ENCODE results near the gene RNASE3. TPM values are rescaled to one million over a fixed set of nuclear protein-coding genes. Genes with fewer than 3 reads are reported as not detected.
A peak's percentile ranks its signal among the peaks of the same experiment; 100 is the strongest.
"Not testable (repeated sequence)": the region's sequence is repeated elsewhere in the genome, so short reads cannot be mapped to it uniquely, and the experiment has no call there.

RNASE3 gene
- total RNA-seq (ENCODE audit: insufficient read depth, low replicate concordance), result 0.96 TPM

DNA sequence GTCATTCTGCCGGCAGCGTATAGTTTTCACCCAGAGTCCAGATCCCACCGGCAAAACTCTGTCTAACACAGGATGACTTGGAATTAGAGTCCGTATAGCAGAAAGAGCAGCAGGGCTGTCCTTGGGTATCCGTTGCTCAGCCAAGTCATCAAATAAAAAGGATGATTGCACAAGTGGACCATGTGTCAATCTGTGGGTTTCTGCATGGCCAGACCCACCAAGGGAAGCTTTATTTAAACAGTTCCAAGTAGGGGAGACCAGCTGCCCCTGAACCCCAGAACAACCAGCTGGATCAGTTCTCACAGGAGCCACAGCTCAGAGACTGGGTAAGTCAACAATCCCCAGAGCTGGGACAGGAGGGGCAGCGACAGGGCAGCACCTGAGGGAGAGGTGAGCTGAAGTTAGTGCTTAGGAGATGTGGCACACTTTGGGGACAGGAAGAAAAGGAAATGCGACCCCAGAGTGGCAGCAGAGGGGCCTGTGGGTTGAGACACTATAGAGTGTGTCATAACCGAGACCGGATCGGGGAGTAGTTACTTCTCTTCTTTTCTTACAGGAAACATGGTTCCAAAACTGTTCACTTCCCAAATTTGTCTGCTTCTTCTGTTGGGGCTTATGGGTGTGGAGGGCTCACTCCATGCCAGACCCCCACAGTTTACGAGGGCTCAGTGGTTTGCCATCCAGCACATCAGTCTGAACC lies at the start of gene RNASE3:
TSS of gene RNASE3 (plus strand) at position 260 of the 700 bp plus-strand sequence. CDS start at position 562, 302 bp downstream.
- DNase-seq (ENCODE audit: low spot score), result not testable (repeated sequence)

DNA sequence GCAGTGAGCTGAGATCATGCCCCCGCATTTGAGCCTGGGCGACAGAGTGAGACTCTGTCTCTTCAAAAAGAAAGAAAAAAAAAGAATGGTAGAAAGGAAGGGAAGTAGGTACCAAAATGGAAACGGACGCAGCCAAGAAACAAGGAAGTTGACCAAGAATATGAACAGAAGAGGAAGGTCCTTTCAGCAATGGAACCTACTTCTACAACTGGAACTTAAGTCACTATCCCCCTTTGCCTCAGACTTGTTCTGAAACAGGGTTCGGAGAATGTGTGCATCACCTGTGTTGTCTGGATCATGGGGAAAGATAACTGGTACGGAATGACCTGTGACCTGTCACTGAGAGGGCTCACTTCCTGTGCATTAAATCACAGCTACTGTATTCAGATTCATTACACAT lies 44.6 kb upstream of the RNASE3 start:
- peak; percentile 15 for DNase-seq (ENCODE audit: low spot score)

DNA sequence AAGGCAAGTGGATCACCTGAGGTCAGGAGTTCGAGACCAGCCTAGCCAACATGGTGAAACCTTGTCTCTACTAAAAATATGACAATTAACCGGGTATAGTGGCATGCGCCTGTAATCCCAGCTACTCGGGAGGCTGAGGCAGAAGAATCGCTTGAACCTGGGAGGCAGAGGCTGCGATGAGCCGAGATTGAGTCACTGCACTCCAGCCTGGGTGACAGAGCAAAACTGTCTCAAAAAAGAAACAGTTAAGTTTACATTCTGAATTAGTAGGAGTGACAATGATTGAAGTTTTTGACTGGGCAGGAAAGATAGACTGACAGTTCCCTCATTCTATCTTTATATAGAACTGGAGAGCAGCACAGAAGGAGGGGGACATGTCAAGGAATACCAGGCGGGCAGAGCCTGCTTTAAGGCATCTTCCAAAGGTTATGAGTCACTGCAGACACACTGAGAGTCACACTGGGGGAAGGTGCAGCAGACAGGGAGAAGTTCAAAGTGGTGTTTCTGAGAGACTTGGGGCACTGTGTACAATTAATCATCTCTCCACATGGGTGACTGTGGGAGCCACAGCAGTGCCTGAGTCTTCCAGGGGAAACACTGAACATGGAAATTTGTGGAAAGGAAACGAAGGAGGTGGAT lies 42.8 kb upstream of the RNASE3 start:
- peak; percentile 42 for DNase-seq (ENCODE audit: low spot score)

DNA sequence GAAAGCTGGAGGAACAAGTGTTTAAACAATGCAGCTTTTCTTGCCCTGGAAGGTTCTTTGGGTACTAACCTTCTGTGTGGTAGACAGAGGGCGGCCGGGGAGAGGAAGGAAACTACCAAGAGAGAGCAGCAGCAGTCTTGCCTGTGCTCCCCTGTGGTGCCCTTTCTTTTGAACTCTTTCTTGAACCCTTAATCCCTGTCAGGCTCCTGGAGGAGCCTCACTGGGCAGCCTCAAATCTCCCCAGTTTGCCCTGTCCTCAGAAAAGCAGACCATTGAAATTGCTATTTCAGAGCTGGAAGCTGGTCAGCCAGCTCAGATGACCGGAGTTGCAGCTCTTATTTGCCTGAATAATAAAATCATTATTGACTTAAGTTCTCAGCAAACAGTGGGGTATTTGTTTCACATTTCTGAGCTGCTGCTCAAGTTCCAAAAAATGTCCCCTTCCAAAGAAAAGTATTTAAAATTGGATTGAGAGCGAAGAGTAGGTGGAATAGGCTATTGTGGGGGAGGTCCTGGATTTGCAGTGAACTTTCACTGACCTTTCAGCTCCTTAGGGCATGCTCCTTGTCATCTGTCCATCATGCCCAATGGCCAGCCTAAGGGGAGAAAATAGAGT lies 42.1 kb upstream of the RNASE3 start:
- no peak for DNase-seq (ENCODE audit: low spot score)

DNA sequence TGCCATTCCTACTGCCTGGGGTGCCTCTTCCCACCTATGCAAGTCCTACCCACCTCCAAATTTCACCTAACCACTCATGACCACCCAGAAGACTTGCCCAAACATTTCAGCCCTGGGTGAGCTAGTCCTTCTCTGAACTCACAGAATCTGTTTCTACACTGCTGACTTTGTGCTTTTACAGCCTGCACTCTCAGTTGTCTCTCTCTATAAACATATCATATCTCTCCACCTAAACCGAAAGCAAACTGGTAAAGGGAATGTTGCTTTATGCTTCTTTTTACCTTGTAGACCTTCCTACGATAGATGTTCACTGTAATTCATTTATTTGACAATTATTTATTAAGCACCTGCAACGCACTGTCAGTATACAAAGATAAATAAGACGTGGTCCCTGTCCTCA lies 38.1 kb upstream of the RNASE3 start:
- no peak for DNase-seq (ENCODE audit: low spot score)

DNA sequence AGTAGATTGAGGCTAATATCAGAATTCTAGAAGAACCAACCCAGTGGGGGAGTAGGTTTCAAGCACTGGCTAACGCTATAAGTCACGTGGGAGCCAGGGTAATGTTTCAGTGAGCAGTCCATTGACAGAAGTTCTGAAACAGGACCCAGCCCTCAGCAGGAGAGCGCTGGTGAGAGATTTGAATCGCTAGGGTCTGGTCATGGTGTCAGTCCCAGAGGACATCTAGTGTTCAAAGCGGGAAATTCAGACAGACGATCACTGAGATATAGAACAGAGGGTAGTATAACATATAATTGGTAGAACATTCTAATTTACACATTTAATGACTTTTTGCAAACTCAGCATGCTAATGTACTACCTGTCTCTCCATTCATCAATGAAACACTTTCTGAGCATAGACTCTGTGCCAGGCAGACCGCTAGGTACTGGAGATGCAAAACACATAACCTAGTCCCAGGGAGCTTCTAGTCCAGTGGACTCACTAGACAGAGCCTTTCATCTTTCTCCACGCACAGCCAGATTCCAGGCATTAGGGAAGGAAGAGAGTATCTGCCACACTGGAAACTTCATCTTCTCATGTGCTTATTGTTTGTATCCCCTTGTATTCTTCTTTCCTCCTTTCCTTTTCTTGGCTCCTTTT lies 35.4 kb upstream of the RNASE3 start:
- DNase-seq (ENCODE audit: low spot score), result peak; percentile 80

DNA sequence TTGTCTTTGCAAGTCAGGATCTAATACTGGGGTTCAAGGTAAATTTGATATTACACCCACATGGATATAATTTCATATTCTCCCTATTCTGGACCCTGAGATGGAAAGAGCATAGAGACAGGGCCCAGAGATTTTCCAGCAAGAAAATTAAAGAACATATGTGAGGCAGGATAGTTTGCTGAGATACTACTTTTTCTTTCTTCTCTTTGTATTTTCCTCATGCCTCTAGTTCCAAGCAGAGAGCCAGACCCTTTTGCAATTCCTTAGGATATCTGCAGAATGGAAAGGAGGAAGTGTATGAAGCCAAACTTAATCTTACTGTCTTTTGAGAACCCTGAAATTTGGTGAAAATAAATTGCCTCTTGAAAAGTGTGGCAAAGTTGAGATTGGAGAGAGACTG lies 34.0 kb upstream of the RNASE3 start:
- no peak for DNase-seq (ENCODE audit: low spot score)

DNA sequence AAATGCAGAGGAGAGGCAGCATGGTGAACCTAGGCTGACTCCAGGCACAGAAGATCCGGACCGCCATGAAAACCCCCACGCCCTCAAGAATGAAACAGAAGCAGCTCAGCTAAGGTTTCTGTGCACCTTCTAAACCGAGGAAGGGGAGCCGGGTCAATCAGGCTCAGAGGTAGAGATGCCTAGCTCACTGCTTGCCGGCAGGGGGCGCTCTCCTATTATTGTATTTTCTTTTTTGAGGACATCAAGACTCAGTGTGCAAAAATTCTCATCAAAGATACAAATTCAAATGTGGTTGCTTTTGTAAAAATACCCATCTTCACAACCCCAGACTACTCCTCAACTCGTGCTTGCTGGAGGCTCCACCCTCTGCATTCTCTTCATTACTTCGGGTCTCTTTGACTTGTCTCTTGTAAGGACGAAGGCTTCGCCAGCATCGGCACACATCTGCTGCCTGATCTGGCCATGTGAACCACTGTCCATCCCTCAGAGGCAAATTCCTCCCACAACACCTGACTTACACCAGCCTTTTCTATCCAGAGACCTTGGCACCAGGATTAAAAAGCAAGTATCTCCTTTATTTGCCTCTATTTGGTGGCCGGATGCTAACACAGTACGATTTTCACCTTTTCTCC lies 33.4 kb upstream of the RNASE3 start:
- peak; percentile 65 for DNase-seq (ENCODE audit: low spot score)

DNA sequence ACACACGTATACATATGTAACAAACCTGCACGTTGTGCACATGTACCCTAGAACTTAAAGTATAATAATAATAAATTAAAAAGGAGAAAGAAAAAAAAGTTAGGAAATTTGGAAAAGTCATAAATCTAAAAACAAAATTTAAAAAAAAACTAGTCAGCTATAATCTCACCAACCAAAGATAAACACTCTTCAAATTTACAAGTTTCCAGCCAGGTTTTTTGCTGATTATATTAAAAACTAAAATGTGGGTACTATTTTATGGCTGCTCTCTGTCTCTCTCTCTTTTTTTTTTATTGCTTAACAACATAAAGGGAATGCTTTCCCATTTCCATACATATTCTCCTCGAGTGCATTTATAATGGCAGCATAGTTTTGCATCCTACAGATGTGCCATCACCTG lies 25.0 kb upstream of the RNASE3 start:
- DNase-seq (ENCODE audit: low spot score), result no peak

DNA sequence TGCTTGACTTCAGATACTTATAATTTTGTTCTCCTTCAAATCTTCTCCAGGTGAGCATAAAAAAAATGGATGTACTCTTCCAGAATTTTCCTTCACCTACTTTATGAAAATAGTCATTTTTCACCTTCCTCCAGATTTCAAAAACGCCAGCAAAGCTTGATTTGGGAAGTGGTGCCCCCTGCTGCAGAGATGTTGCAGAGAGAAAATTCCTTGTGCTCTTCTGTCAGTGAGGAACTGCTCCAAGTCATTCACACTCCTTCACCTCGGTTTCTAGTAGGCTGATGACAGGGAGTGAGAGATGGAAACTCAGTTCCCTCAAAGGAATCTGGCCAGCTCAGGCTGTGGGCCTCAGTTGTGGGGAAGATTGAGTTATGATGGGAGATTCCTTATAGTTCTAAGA lies 24.2 kb upstream of the RNASE3 start:
- peak; percentile 45 for DNase-seq (ENCODE audit: low spot score)

DNA sequence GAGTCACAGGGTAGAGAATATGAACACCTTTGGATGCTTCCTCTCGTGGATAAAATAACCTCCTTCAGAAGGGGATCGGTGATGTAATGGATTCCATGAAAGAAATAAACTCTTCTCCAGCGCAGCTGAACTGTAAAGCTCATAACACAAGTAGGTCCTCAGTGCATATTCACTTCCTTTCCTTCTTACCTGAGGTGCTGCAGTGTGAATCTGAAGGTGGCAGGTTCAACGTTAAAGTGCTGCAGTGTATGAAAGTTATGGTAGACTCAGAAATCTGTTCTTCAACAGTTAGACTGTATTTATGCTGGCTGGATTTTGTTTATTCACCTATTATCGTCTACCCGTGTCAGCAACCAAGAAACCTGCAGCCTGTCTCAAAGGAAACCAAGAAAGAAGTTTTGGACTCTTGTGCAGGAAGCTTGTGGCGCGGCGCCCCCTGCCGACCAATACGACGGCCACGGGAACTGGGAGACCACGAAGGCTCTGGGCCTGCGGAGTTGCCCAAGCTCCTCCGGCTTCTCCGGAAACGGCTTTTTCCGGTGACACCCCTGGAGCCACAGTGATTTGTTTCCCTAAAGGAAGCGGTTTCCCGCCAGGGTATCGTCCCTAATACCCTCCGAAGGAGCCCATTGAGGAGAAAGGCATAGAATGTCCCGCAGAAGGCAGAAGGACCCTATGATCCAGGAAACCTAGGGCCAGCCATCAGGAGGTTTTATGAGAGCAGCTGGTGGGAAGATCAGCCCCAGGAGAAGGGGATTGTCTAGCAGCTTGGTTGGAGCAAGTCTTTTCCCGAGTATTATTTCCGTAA lies 17.6 kb upstream of the RNASE3 start:
- DNase-seq (ENCODE audit: low spot score), result peak; percentile 77

DNA sequence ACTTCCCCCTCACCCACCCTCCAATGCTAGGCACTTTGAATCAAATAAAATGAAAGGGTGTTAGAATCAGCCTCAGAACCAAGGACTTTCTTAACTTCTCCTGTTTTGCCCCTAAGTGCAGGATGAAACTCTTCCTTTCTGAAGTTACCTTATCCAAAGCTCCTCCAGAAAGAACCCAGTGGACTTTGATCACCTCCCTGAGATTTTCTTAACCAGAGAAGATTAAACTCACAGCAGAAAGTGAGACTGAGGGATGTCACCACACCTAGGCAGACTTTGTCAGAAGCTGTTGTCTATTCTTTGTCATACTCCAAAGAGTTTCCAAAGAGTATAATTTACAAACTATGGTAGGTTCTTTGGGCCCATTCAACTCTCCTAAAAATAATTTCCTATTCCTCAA lies 14.2 kb upstream of the RNASE3 start:
- DNase-seq (ENCODE audit: low spot score), result no peak

DNA sequence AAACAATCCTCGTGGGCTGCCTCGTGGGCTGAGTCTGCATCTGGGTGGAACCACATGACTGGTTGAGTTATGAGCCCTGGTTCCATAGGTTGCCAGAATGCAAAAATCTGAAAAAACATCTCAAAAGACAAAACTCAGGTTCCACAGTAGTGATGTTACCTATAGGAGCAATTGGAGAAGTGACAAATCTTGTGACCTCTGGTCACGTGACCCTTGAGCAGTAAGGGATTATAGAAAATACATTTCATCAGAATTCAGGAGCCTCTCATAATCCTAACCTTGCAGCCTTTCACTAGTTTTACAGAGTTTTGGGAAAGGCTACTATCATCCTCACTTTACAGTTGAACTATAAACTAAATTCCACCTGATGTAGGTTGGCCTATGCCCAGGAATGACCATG lies 12.5 kb upstream of the RNASE3 start:
- DNase-seq (ENCODE audit: low spot score), result no peak

DNA sequence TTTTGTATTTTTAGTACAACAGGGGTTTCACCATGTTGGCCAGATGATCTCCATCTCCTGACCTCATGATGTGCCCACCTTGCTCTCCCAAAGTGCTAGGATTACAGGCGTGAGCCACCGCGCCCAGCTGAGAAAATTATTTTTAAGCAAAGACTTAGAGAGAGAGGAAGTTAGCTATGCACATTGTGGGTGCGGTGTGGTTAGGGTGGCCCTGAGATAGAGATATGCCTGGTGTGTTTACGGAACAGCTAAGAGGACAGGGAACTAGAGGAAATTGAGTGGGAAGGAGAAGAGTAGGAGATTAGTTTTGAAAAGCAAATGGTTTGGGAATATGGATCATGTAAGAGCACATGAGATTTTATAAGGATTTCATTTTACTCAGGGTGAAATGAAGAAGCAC lies 10.0 kb upstream of the RNASE3 start:
- not testable (repeated sequence) for DNase-seq (ENCODE audit: low spot score)

DNA sequence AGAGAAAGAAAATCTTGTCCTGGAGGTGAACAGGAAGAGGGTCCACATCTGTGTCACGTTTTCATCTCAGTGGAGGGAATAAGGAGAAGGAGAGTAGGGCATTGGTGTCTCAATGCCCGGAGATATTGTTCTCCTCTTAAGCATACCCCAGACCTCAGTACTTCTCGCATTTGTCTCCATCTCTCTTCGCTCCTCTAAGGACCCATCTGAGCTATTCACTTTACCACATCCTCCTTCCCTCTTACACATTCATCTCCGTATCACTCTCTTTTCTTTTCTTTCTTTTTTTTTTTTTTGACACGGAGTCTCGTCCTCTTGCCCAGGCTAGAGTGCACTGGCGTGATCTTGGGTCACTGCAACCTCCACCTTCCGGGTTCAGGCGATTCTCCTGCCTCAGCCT lies 8.4 kb upstream of the RNASE3 start:
- DNase-seq (ENCODE audit: low spot score), result not testable (repeated sequence)

DNA sequence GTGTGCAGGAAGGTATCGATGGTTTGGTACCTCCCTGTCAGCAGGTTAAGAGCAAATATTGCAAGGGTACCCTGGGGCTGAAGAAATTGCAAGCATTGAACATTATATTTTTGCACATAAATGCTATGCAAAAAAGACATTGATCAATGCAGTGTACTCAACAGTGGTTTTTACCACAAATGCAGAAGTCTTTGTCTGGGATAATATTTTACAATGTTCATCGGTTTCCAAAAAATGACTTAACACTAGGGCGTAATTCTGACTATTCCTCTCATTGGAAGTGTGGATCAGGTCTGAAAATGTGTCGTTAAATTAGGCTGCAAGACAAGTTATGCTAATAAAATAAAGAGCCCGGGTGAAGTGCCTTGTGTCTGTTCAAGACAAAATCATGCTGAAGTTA lies 2.8 kb upstream of the RNASE3 start:
- DNase-seq (ENCODE audit: low spot score), result not testable (repeated sequence)

DNA sequence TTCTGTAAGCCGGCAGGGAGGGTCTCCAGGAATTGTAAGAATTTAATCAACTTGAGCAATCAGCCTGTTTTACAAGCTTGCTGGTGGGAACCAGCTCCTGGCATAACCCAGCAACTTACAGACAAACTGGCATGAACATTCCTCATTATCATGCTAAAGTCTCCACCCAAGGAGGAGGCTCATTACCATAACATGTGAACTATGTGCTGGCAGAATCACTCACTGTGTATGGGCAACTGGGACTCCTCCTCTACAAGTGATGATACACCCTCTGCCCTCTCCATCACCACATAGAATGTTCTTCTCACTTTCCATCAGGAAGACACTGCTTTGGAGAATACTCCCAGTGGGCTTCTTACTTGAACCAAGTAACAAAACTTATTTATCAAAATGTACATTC lies 4.1 kb downstream of the RNASE3 start:
- DNase-seq (ENCODE audit: low spot score), result not testable (repeated sequence)

DNA sequence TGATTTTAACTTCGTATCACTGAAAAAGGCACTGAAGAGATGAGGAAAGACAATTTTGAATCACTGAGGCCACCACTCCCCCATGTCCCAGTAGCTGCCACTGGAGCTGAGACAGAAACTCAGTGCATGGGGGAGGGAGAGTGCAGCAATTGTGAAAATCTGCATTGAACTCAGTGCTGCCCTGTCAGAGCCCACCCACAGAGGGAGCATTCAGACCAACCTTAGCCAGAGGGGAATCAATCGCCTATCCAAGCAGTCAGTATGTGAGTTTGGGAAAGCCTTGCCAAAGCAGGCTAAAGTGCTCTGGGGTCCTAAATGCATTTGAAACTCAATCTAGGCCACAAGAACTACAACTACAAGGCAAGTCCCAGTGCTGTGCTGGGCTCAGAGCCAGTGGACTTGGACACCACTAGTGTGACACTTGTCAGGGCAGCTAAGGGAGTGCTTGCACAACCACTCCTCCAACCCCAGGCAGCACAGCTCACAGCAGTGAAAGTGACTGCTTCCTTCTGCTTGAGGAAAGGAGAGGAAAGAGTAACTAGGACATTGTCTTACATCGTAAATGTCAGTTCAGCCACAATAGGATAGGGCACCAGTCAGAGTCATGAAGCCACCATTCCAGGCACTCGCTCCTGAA lies 13.3 kb downstream of the RNASE3 start:
- DNase-seq (ENCODE audit: low spot score), result no peak

DNA sequence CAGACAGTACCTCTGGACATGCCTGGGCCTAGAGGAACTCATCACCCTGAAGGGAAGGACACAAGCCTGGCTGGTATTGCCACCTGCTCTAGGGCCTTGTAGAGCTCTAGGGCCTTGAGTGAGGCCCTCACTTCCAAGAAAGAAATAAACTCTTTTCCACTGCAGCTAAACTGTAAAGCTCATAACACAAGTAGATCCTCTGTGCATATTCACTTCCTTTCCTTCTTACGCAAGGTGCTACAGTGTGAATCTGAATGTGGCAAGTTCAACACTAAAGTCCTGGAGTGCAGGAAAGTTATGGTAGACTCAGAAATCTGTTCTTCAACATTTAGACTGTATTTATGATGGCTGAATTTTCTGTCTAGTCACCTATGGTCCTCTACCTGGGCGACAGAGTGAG lies 14.5 kb downstream of the RNASE3 start:
- no peak for DNase-seq (ENCODE audit: low spot score)

DNA sequence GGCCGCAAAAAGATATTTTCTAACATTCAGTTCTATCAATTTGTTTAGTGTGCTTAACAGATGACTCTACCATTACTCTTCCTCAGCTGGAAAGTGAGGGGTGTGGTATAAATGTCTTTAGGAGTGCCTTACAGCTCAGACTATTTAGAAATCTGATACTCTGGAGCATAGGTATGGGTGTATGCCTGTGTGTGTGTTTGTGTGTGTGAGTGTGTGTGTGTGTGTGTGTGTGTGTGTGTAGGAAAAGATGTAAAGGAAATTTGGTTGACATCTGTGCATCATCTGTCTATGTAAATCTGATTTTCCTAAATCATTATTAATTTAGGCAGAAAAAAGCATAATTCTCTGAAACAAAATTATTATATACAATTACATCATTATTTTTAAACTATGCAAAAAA lies 16.0 kb downstream of the RNASE3 start:
- DNase-seq (ENCODE audit: low spot score), result no peak

DNA sequence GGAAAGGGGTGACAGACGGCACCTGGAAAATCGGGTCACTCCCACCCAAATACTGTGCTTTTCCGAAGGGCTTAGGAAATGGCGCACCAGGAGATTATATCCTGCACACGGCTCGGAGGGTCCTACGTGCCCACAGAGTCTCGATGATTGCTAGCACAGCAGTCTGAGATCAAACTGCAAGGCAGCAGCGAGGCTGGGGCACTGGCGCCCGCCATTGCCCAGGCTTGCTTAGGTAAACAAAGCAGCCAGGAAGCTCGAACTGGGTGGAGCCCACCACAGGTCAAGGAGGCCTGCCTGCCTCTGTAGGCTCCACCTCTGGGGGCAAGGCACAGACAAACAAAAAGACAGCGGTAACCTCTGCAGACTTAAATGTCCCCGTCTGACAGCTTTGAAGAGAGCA lies 19.6 kb downstream of the RNASE3 start:
- not testable (repeated sequence) for DNase-seq (ENCODE audit: low spot score)

Measured in umbilical cord (tissue), 2 donors.